ENCODE results near the gene NIPBL.
"Not testable (repeated sequence)": the region's sequence is repeated elsewhere in the genome, so short reads cannot be mapped to it uniquely, and the experiment has no call there.

The NIPBL gene

GRCh38 chr5:36876299-36876964, at the start of gene NIPBL:
NIPBL (plus strand) TSS chr5:36876769; CDS start chr5:36953697, 76,928 bp downstream.
- peak; percentile 84 for DNase-seq

- DNase-seq, result no peak
These were observed 44.3 kb upstream of the NIPBL start for GRCh38 chr5:36832274-36832673.

GRCh38 chr5:36836831-36837230, 39.7 kb upstream of the NIPBL start:
- DNase-seq, result no peak

GRCh38 chr5:36839489-36840476, 36.8 kb upstream of the NIPBL start:
- no peak for DNase-seq

GRCh38 chr5:36841677-36842076, 34.9 kb upstream of the NIPBL start:
- DNase-seq, result no peak

- no peak for DNase-seq
These were observed 34.5 kb upstream of the NIPBL start for GRCh38 chr5:36842087-36842486.

- DNase-seq, result no peak
These were observed 32.3 kb upstream of the NIPBL start for GRCh38 chr5:36844305-36844704.

- not testable (repeated sequence) for DNase-seq
These were observed 28.0 kb upstream of the NIPBL start for GRCh38 chr5:36848545-36848944.

GRCh38 chr5:36852903-36853302, 23.7 kb upstream of the NIPBL start:
- not testable (repeated sequence) for DNase-seq

- no peak for DNase-seq
These were observed 22.0 kb upstream of the NIPBL start for GRCh38 chr5:36854402-36855140.

GRCh38 chr5:36855141-36855495, 21.5 kb upstream of the NIPBL start:
- DNase-seq, result no peak

GRCh38 chr5:36861871-36862270, 14.7 kb upstream of the NIPBL start:
- DNase-seq, result no peak

GRCh38 chr5:36870399-36871040, 6.0 kb upstream of the NIPBL start:
- no peak for DNase-seq

- DNase-seq, result no peak
These were observed 2.1 kb upstream of the NIPBL start for GRCh38 chr5:36874465-36874864.

GRCh38 chr5:36875051-36875789, 1.3 kb upstream of the NIPBL start:
- peak; percentile 55 for DNase-seq

- peak; percentile 80 for DNase-seq
These were observed 725 bp upstream of the NIPBL start for GRCh38 chr5:36875790-36876298.

GRCh38 chr5:36876965-36877666, 547 bp downstream of the NIPBL start:
- peak; percentile 71 for DNase-seq

GRCh38 chr5:36877667-36878391, 1.3 kb downstream of the NIPBL start:
- DNase-seq, result no peak

- DNase-seq, result no peak
These were observed 2.0 kb downstream of the NIPBL start for GRCh38 chr5:36878392-36879082.

All from activated T-cell treated with anti-CD3 and anti-CD28 coated beads, Interleukin-2, amount 50 U/mL, for 1 hour (primary cell).